Esophagus muscularis mucosa (tissue), 3 donors: ENCODE measurements around the gene COL6A3.

Experiments used
- EP300 ChIP-seq: sonication (generic); formaldehyde crosslinking; IDR thresholded peaks from one replicate; pipeline ENCODE4 v1.6.1; 2017; ENCODE audit warnings: antibody characterized with exemption
- TF ChIP-seq, protein P1 (sequence below), 3 experiments: fragments of 200-600 bp in 2 of 3; fragments of 450-650 bp in 1 of 3; sonication (generic) in 2 of 3; IDR thresholded peaks; one replicate each; pipeline ENCODE4 v1.5.1; 2017 to 2019; ENCODE audit warnings: antibody characterized with exemption in 3 of 3, mild to moderate bottlenecking in 2 of 3, moderate library complexity in 1 of 3

DNA sequence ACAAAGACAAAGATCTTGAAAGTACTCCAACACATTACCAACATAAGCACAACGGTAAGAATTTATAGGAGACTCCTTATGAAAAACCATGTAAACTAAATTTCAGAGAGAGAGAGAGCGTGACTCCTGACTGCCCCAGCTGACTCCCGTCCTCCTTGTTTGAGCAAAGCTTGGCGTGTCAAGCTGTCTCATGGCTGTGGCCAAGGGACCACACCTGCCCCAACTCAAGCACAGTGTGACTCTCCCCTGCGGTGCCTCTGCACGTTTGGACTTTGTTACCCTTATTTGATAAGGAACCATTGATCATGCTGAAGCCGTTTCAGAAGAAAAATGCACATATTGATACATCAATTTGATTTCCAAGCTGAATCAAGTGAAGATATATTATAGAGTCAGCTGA is 124.8 kb downstream of the COL6A3 start:
- TF ChIP-seq, protein P1, sequence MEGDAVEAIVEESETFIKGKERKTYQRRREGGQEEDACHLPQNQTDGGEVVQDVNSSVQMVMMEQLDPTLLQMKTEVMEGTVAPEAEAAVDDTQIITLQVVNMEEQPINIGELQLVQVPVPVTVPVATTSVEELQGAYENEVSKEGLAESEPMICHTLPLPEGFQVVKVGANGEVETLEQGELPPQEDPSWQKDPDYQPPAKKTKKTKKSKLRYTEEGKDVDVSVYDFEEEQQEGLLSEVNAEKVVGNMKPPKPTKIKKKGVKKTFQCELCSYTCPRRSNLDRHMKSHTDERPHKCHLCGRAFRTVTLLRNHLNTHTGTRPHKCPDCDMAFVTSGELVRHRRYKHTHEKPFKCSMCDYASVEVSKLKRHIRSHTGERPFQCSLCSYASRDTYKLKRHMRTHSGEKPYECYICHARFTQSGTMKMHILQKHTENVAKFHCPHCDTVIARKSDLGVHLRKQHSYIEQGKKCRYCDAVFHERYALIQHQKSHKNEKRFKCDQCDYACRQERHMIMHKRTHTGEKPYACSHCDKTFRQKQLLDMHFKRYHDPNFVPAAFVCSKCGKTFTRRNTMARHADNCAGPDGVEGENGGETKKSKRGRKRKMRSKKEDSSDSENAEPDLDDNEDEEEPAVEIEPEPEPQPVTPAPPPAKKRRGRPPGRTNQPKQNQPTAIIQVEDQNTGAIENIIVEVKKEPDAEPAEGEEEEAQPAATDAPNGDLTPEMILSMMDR (IDR thresholded peaks at IDR 0.05) = no peak
- TF ChIP-seq EP300 = no peak
